OCI-LY1 (cell line): ENCODE results near the gene SH3RF3.

Experiments
- H2AFZ ChIP-seq: fragments of 200-600 bp; sonication (generic), shearing (Covaris generic); 2 replicates; pipeline ENCODE4 v1.6.0; 2014; ENCODE audit warnings: antibody characterized with exemption, mild to moderate bottlenecking, low read length
- H3F3A ChIP-seq: fragments of 200-600 bp; sonication (generic), shearing (Covaris generic); 2 replicates; pipeline ENCODE4 v1.6.0; 2014; ENCODE audit warnings: mild to moderate bottlenecking, antibody characterized with exemption, low read length, moderate library complexity; ENCODE audit not compliant: insufficient read depth
- H3K27ac ChIP-seq: fragments of 200-600 bp; sonication (generic); 2 replicates; pipeline ENCODE4 v1.5.1; 2014; ENCODE audit warnings: low read length, mixed run types, mild to moderate bottlenecking, low read depth; ENCODE audit not compliant: poor library complexity, severe bottlenecking
- H3K27me3 ChIP-seq: fragments of 200-600 bp; sonication (generic); 2 replicates; pipeline ENCODE4 v1.6.0; 2014; ENCODE audit warnings: antibody characterized with exemption, mild to moderate bottlenecking, low read length, moderate library complexity; ENCODE audit not compliant: insufficient read depth
- H3K36me3 ChIP-seq: fragments of 200-600 bp; sonication (generic); 2 replicates; pipeline ENCODE4 v1.6.1; 2014; ENCODE audit warnings: mild to moderate bottlenecking, antibody characterized with exemption, low read length, moderate library complexity, mixed read lengths; ENCODE audit not compliant: insufficient read depth
- H3K4me1 ChIP-seq: fragments of 200-600 bp; sonication (generic); 2 replicates; pipeline ENCODE4 v1.5.1; 2014; ENCODE audit warnings: mild to moderate bottlenecking, low read length, moderate library complexity; ENCODE audit not compliant: insufficient read depth, severe bottlenecking
- H3K4me2 ChIP-seq: fragments of 200-600 bp; sonication (generic), shearing (Covaris generic); 2 replicates; pipeline ENCODE4 v1.6.1; 2014; ENCODE audit warnings: low read length
- H3K4me3 ChIP-seq: fragments of 200-600 bp; sonication (generic); 2 replicates; pipeline ENCODE4 v1.5.1; 2014; ENCODE audit warnings: low read length, low read depth, mild to moderate bottlenecking, mixed read lengths; ENCODE audit not compliant: poor library complexity, severe bottlenecking
- H3K79me2 ChIP-seq: fragments of 200-600 bp; shearing (Covaris generic); 2 replicates; pipeline ENCODE4 v1.6.1; 2016; ENCODE audit warnings: mixed run types, low read length, mixed read lengths; ENCODE audit not compliant: insufficient read depth
- H3K9ac ChIP-seq: fragments of 200-600 bp; sonication (generic), shearing (Covaris generic); 2 replicates; pipeline ENCODE4 v1.6.1; 2014; ENCODE audit warnings: mild to moderate bottlenecking, low read length, mixed read lengths
- H3K9me2 ChIP-seq: fragments of 200-600 bp; sonication (generic), shearing (Covaris generic); 2 replicates; pipeline ENCODE4 v1.6.1; 2014; ENCODE audit warnings: low read depth, mild to moderate bottlenecking, low read length, mixed read lengths
- H3K9me3 ChIP-seq: fragments of 200-600 bp; shearing (Covaris generic); 2 replicates; pipeline ENCODE4 v1.6.1; 2014; ENCODE audit warnings: low read length, mixed read lengths
- H4K20me1 ChIP-seq: fragments of 200-600 bp; sonication (generic), shearing (Covaris generic); 2 replicates; pipeline ENCODE4 v1.6.0; 2016; ENCODE audit warnings: mild to moderate bottlenecking, low read length; ENCODE audit not compliant: insufficient read depth
- EZH2 ChIP-seq: fragments of 200-600 bp; sonication (generic), shearing (Covaris generic); IDR thresholded peaks from 2 replicates; pipeline ENCODE4 v1.8.0; 2017; ENCODE audit warnings: borderline replicate concordance, mixed run types, mild to moderate bottlenecking, antibody characterized with exemption, low read length, moderate library complexity, mixed read lengths
- TF ChIP-seq, protein P1 (sequence below): fragments of 200-600 bp; sonication (generic), shearing (Covaris generic); IDR thresholded peaks from 2 replicates; pipeline ENCODE4 v1.5.1; 2017; ENCODE audit warnings: mild to moderate bottlenecking, antibody characterized with exemption, low read length, moderate library complexity, mixed read lengths

SH3RF3 gene

DNA sequence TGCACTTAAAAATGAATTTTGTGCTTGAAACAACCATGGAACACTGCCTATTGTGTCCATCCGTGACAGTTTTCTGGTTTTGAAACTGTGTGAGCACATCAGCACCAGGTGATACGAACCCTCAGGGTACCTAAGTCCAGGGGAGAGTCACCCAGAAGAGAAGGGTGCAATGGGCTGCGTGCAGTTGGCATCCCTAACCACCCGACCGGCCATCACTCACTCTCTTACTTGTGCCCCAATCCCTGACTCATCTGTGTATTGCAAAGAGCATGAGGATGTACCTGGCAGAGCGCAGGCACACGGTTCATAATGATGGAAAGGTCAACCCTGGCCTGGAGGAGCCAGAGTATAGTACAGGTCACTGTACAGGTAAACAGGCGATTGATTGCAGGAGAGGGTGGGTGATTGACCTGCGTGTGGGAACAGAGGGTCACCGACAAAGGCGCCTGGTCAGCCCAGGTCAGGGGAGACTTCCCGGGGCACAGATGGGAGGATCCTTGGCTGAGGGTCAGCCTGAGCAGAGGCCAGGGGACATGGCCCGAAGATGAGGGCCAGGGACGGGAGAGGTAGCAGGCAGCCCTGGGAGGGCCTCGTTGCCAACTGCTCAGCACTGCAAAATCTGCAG is 324.5 kb downstream of the SH3RF3 start:
- TF ChIP-seq, protein P1, sequence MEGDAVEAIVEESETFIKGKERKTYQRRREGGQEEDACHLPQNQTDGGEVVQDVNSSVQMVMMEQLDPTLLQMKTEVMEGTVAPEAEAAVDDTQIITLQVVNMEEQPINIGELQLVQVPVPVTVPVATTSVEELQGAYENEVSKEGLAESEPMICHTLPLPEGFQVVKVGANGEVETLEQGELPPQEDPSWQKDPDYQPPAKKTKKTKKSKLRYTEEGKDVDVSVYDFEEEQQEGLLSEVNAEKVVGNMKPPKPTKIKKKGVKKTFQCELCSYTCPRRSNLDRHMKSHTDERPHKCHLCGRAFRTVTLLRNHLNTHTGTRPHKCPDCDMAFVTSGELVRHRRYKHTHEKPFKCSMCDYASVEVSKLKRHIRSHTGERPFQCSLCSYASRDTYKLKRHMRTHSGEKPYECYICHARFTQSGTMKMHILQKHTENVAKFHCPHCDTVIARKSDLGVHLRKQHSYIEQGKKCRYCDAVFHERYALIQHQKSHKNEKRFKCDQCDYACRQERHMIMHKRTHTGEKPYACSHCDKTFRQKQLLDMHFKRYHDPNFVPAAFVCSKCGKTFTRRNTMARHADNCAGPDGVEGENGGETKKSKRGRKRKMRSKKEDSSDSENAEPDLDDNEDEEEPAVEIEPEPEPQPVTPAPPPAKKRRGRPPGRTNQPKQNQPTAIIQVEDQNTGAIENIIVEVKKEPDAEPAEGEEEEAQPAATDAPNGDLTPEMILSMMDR = no peak
- no peak for TF ChIP-seq EZH2
- Histone ChIP-seq H3K27me3 (no peaks in the 10 kb centered on the region), H3K79me2 (no peaks in the 10 kb centered on the region), H3K9ac (no peak overlapping the region), H3K36me3 (no peaks in the 10 kb centered on the region), H3K27ac (no peak overlapping the region), H4K20me1 (no peaks in the 10 kb centered on the region), H3K9me3 (no peaks in the 10 kb centered on the region), H3K4me3 (no peak overlapping the region), H3K9me2 (no peaks in the 10 kb centered on the region), H3K4me1 (no peaks in the 10 kb centered on the region), H3K4me2 (no peak overlapping the region), H2AFZ (no peak overlapping the region), H3F3A (no peaks in the 10 kb centered on the region)

DNA sequence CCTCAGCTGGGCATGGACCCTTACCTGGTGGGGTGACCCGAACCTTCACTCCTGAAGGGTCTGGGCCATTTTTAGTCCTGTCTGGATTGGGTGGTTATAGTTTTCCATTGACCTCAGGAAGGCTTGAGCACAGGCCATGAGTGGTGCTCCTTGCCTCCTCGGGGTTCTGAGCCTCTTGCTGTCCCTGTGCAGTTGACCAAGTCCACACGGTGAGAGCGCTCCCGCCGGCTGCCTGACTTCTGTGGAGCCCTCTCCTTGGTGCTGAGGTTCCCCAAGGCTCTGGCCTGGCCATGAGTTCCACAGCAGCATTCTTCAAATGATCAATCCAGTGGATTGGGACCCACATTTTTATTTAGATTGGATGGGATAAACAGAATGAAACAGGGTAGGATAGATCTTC is 325.3 kb downstream of the SH3RF3 start:
- H3K27ac ChIP-seq = no peak overlapping the region
- H3K9ac ChIP-seq = no peak overlapping the region
- H2AFZ ChIP-seq = no peak overlapping the region
- H3K9me3 ChIP-seq = no peaks in the 10 kb centered on the region
- H3K36me3 ChIP-seq = no peaks in the 10 kb centered on the region
- no peaks in the 10 kb centered on the region for H3F3A ChIP-seq
- no peaks in the 10 kb centered on the region for H3K9me2 ChIP-seq
- no peak for TF ChIP-seq EZH2
- TF ChIP-seq, protein P1 = no peak
- H3K4me1 ChIP-seq = no peaks in the 10 kb centered on the region
- H4K20me1 ChIP-seq = no peaks in the 10 kb centered on the region
- H3K4me3 ChIP-seq = no peak overlapping the region
- H3K79me2 ChIP-seq = no peaks in the 10 kb centered on the region
- H3K27me3 ChIP-seq = no peaks in the 10 kb centered on the region
- no peak overlapping the region for H3K4me2 ChIP-seq

DNA sequence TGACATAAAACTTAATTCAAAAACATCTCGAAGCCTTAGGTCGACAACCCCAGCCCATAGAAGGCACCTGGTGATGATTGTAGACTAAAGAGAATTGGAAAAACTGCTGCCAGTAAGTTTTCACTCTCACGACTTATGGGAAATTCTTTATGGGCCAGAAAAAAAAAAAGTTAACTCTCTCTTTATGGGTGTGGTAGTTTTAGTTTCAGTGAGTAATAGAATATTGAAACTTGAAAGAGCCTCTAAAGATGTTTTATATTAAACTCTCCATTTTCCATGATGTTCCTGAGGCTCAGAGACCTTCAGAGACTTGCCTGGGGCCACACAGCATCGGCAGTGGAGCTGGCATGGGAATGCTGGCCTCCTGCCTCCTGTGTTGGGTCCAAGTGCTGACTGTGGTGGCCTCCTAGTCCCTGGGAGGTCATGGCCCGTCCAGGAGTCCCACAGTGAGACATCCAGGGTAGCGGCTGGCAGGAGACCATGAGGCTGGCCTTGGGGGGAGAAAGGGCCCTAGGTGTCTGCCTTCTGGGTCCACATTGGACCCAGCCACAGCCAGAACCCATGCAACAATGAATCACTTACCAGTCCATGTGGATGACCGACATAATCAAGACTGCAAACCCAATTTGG is 325.9 kb downstream of the SH3RF3 start:
- no peak overlapping the region for H3K27ac ChIP-seq
- H3K36me3 ChIP-seq = no peaks in the 10 kb centered on the region
- no peak overlapping the region for H3K9ac ChIP-seq
- TF ChIP-seq, protein P1 = no peak
- TF ChIP-seq EZH2 = no peak
- no peak overlapping the region for H2AFZ ChIP-seq
- no peak overlapping the region for H3K4me2 ChIP-seq
- H3K9me3 ChIP-seq = no peaks in the 10 kb centered on the region
- no peaks in the 10 kb centered on the region for H3K4me1 ChIP-seq
- H3K27me3 ChIP-seq = no peaks in the 10 kb centered on the region
- H3K79me2 ChIP-seq = no peaks in the 10 kb centered on the region
- no peaks in the 10 kb centered on the region for H3F3A ChIP-seq
- H3K4me3 ChIP-seq = no peak overlapping the region
- no peaks in the 10 kb centered on the region for H4K20me1 ChIP-seq
- no peaks in the 10 kb centered on the region for H3K9me2 ChIP-seq
